HepG2 (cell line): ENCODE results near the gene NEDD4L. TPM values are rescaled to one million over a fixed set of nuclear protein-coding genes. Genes with fewer than 3 reads are reported as not detected.

Source experiments
- ATAC-seq: fragments of 200-7000 bp; cut with Tn5 transposase; 3 replicates; pipeline ENCODE4 v1.9.1; 2020; ENCODE audit warnings: mild to moderate bottlenecking, moderate library complexity
- BruUV-seq: library from RNA; stranded (reverse); fragments of 400-500 nt; replicated peaks from 2 replicates; lab custom pipeline; 2021; lab: Mats Ljungman, UMichigan
- CTCF ChIA-PET: fragments of 300-600 bp; formaldehyde crosslinking; extraction: SDS; loops from one replicate; lab custom pipeline; 2021; ENCODE audit warnings: low total read pairs, inconsistent platforms, low intra/inter-chr PET ratio; lab: Yijun Ruan, JAX
- POLR2A ChIA-PET: fragments of 350-600 bp; sonication (Branson Sonifier 250); formaldehyde crosslinking; loops from one replicate; lab custom pipeline; 2020; ENCODE audit warnings: antibody characterized with exemption, inconsistent platforms; lab: Yijun Ruan, JAX
- DNase-seq: peaks from one replicate; pipeline ENCODE4 v3.0.0-alpha.2; 2015; ENCODE audit warnings: low spot score
- FAIRE-seq: peaks from 3 replicates; lab custom pipeline; 2011; peaks lifted over from hg19 to GRCh38; lab: Jason Lieb, UNC
- H2AFZ ChIP-seq: one replicate; pipeline ENCODE4 v1.6.1; 2011; ENCODE audit warnings: low read length, inconsistent platforms
- H3K27ac ChIP-seq: fragments of 300-600 bp; 3 replicates; pipeline ENCODE4 v1.8.0; 2011; ENCODE audit warnings: mixed run types, mild to moderate bottlenecking, mixed read lengths, low read length, inconsistent platforms; ENCODE audit not compliant: insufficient read depth; ENCODE audit errors: extremely low read length
- H3K27me3 ChIP-seq, 2 experiments: fragments of 200-600 bp in 1 of 2; 2 replicates in 1 of 2; 3 replicates in 1 of 2; pipeline versions ENCODE4 v1.6.0 to v1.8.0; 2011; ENCODE audit warnings: low read length in 2 of 2, mild to moderate bottlenecking in 2 of 2, moderate library complexity in 2 of 2, inconsistent platforms in 1 of 2; ENCODE audit not compliant: insufficient read depth in 2 of 2, control insufficient read depth in 1 of 2
- H3K36me3 ChIP-seq, 2 experiments: fragments of 200-600 bp in 1 of 2; replicated peaks in 1 of 2; 2 replicates in 1 of 2; 3 replicates in 1 of 2; pipeline versions ENCODE4 v1.5.1 to v1.8.0; 2011; ENCODE audit warnings: low read length in 2 of 2, inconsistent platforms in 1 of 2; ENCODE audit not compliant: insufficient read depth in 2 of 2, control insufficient read depth in 1 of 2
- H3K4me1 ChIP-seq: 2 replicates; pipeline ENCODE4 v1.5.1; 2012; ENCODE audit warnings: low read length, inconsistent platforms; ENCODE audit not compliant: insufficient read depth
- H3K4me2 ChIP-seq: 2 replicates; pipeline ENCODE4 v1.6.0; 2011; ENCODE audit warnings: low read depth, low read length, inconsistent platforms
- H3K4me3 ChIP-seq, 3 experiments: fragments of 200-600 bp in 1 of 3; sonication (generic), shearing (Covaris generic) in 1 of 3; replicated peaks in 1 of 3; 2 replicates each; pipeline ENCODE4 v1.5.1; 2011 to 2016; ENCODE audit warnings: low read length in 3 of 3, inconsistent platforms in 2 of 3, low read depth in 2 of 3, mild to moderate bottlenecking in 2 of 3, control low read depth in 1 of 3, mixed read lengths in 1 of 3; ENCODE audit not compliant: insufficient read depth in 1 of 3
- H3K79me2 ChIP-seq: one replicate; pipeline ENCODE4 v1.6.1; 2011; ENCODE audit warnings: low read length, inconsistent platforms; ENCODE audit not compliant: insufficient read depth
- H3K9ac ChIP-seq: 2 replicates; pipeline ENCODE4 v1.6.0; 2011; ENCODE audit warnings: mild to moderate bottlenecking, low read depth, low read length, inconsistent platforms; ENCODE audit not compliant: insufficient read depth
- H3K9me3 ChIP-seq: 2 replicates; pipeline ENCODE4 v1.5.1; 2012; ENCODE audit warnings: mild to moderate bottlenecking, low read length
- H4K20me1 ChIP-seq: 2 replicates; pipeline ENCODE4 v1.6.0; 2011; ENCODE audit warnings: inconsistent platforms, mild to moderate bottlenecking, low read length, moderate library complexity; ENCODE audit not compliant: insufficient read depth
- ATAD3A ChIP-seq: sonication (generic); formaldehyde crosslinking; IDR thresholded peaks from 2 replicates; pipeline ENCODE4 v1.4.0; 2020; ENCODE audit warnings: missing genetic modification reagents
- EED ChIP-seq: sonication (generic); formaldehyde crosslinking; IDR thresholded peaks from 2 replicates; pipeline ENCODE4 v1.5.0; 2020; ENCODE audit warnings: mild to moderate bottlenecking, missing genetic modification reagents
- FLYWCH1 ChIP-seq: sonication (generic); formaldehyde crosslinking; IDR thresholded peaks from 2 replicates; pipeline ENCODE4 v1.8.1; 2023; ENCODE audit warnings: mild to moderate bottlenecking, missing genetic modification reagents
- FOXK1 ChIP-seq: sonication (generic); formaldehyde crosslinking; IDR thresholded peaks from 2 replicates; pipeline ENCODE4 v1.4.0; 2020; ENCODE audit warnings: low read depth, missing genetic modification reagents, borderline replicate concordance
- RERE ChIP-seq: IDR thresholded peaks from 2 replicates; pipeline ENCODE4 v1.6.1; 2016; ENCODE audit warnings: low read depth, missing genetic modification reagents, missing compliant biosample characterization
- RNF2 ChIP-seq: fragments of 450-650 bp; conservative IDR thresholded peaks from 2 replicates; pipeline ENCODE4 v1.6.1; 2016; ENCODE audit warnings: low read depth
- ZFYVE20 ChIP-seq: sonication (generic); formaldehyde crosslinking; IDR thresholded peaks from 2 replicates; pipeline ENCODE4 v1.8.0; 2023; ENCODE audit warnings: low read depth, mild to moderate bottlenecking, moderate library complexity, missing genetic modification reagents, borderline replicate concordance
- ZKSCAN5 ChIP-seq: sonication (generic); formaldehyde crosslinking; IDR thresholded peaks from 2 replicates; pipeline ENCODE4 v1.5.1; 2020; ENCODE audit warnings: mild to moderate bottlenecking, missing genetic modification reagents
- ZMAT5 ChIP-seq: sonication (generic); formaldehyde crosslinking; IDR thresholded peaks from 2 replicates; pipeline ENCODE4 v1.5.0; 2020; ENCODE audit warnings: mild to moderate bottlenecking, low read depth, missing genetic modification reagents, borderline replicate concordance
- ZNF367 ChIP-seq: sonication (generic); formaldehyde crosslinking; IDR thresholded peaks from 2 replicates; pipeline ENCODE4 v1.4.0; 2020; ENCODE audit warnings: missing genetic modification reagents, borderline replicate concordance
- ZNF431 ChIP-seq: sonication (generic); formaldehyde crosslinking; IDR thresholded peaks from 2 replicates; pipeline ENCODE4 v1.9.0; 2022; ENCODE audit warnings: missing genetic modification reagents, low read depth, mild to moderate bottlenecking, borderline replicate concordance
- ZNF619 ChIP-seq: sonication (generic); formaldehyde crosslinking; IDR thresholded peaks from 2 replicates; pipeline ENCODE4 v1.4.0; 2020; ENCODE audit warnings: mild to moderate bottlenecking, missing genetic modification reagents
- ZNF841 ChIP-seq: sonication (generic); formaldehyde crosslinking; IDR thresholded peaks from 2 replicates; pipeline ENCODE4 v1.8.1; 2023; ENCODE audit warnings: missing genetic modification reagents, borderline replicate concordance
- WGBS: methylation state at CpG from one replicate; pipeline ENCODE4 v1.1.6; 2017; ENCODE audit warnings: low lambda C conversion rate; 5-methylcytosine and 5-hydroxymethylcytosine counted together
- in situ Hi-C: cut with HindIII; loops from 2 replicates; pipeline ENCODE4 v1.10.0; 2017; ENCODE audit warnings: low pct_unique_long_range_greater_than_20kb; ENCODE audit not compliant: extremely low pct_ligation_motif_present
- intact Hi-C: fragments of 100-400 bp; cut with micrococcal nuclease; formaldehyde crosslinking; loops from one replicate; pipeline ENCODE4 v1.10.0; 2022; ENCODE audit not compliant: unreplicated experiment
- polyA plus RNA-seq, 8 experiments: library from polyadenylated mRNA; depleted of rRNA in 3 of 8; stranded (reverse) in 7 of 8; unstranded in 1 of 8; fragments of >200 nt; fragmentation: Illumina TruSeq in 4 of 8; extraction: Trizol in 4 of 8; gene quantifications; 2 replicates each; pipeline versions ENCODE4 v1.2.1 to v1.2.3, GENCODE V29; 2011 to 2016; ENCODE audit warnings: low read depth in 4 of 8, missing spikeins in 1 of 8, mixed read lengths in 1 of 8; ENCODE audit not compliant: insufficient read depth in 1 of 8
- total RNA-seq, 5 experiments: library from RNA; depleted of rRNA; stranded (reverse); fragments of >200 nt; fragmentation: Illumina TruSeq; extraction: Trizol; gene quantifications; 2 replicates each; pipeline ENCODE4 v1.2.3, GENCODE V29; 2016; ENCODE audit warnings: low read depth in 1 of 5

Gene NEDD4L
- total and polyA plus RNA-seq, 2 of the 13 experiments (the other 11 are each of a cell fraction or from before 2014, with no cell fraction given) = 168 to 390 TPM

DNA sequence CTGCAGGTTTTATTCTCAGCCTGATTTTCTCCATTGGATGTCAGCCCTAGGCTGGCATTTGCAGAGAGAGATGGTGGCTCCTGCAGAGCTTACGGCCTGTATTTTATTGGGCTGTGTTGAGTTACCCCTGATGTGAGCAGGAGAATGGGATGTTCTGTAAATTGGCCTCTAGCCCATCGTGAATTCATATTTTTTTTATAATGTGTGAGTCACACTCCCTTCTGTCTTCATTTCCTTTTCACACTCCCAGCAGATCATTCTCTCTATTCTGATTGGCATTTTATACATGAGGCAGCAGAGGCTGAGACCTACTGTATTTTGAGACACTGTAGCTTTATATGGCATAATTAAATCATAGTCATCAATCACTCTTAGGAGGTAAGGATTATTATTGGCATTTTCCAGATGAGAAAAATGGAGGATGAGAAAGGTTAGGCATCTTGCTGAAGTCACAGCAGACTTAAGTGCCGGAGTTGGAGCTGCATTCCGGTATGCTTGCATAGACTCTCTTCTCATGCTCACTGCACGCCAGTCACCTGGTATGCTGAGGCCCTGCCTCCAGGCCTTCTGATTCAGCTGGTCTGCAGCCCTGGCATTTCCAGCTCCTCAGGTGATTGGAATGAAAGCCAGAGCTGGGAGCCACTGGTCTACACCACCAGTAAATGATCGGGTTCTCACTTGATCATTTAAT is 142.4 kb downstream of the NEDD4L start (continued):
- no peak for TF ChIP-seq ZFYVE20
- TF ChIP-seq ZNF619 (CRISPR knock-in tag) = no peak
- TF ChIP-seq ZNF367 (CRISPR knock-in tag) = no peak
- no peak for TF ChIP-seq FOXK1 (CRISPR knock-in tag)
- no peak for TF ChIP-seq RERE
- TF ChIP-seq ZNF841 (CRISPR knock-in tag) = no peak
- TF ChIP-seq RNF2 = no peak

DNA sequence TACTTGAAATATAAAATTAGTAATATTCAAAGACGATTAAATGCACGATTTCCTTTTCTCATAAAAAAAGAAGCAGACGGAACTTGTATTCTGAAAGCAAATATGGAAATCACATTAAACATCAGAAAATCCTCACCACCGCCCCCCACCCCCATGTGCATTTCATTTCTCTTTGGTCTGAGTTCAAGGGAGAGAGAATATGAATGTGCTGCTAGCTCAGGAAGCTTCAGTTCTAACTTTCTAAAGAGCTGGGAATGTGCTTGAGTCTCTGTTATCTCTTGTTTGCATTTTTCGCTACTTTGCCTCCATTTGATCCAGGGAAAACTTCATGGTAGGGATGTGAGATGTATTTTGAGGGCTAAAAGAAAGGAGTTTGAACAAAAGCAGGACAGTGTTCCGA is 143.6 kb downstream of the NEDD4L start:
- Histone ChIP-seq H3K27me3 (no peaks in the 10 kb centered on the region), H2AFZ (no peak overlapping the region), H3K79me2 (peaks cover 5% of the 10 kb centered on the region), H3K27ac (no peak overlapping the region), H3K36me3 (no peaks in the 10 kb centered on the region; a peak in 1 of 5 replicates), H3K4me3 (no peak overlapping the region), H3K4me1 (peaks cover 32% of the 10 kb centered on the region), H4K20me1 (no peaks in the 10 kb centered on the region), H3K9me3 (no peaks in the 10 kb centered on the region), H3K4me2 (no peak overlapping the region), H3K9ac (no peak overlapping the region)
- intact Hi-C loops (no loop called here), in situ Hi-C loops (no loop called here)
- ATAC-seq (no peak), FAIRE-seq (no peak), DNase-seq (no peak)
- POLR2A ChIA-PET = no interaction called here
- no TSS peak for BruUV-seq
- CTCF ChIA-PET = no interaction called here
- WGBS = 98% methylated on average over 6 of the region's 6 CpGs
- no peak for TF ChIP-seq ZNF431 (CRISPR knock-in tag)
- TF ChIP-seq EED (CRISPR knock-in tag) = no peak
- no peak for TF ChIP-seq ZKSCAN5 (CRISPR knock-in tag)
- no peak for TF ChIP-seq ATAD3A (CRISPR knock-in tag)
- no peak for TF ChIP-seq ZMAT5 (CRISPR knock-in tag)
- no peak for TF ChIP-seq FLYWCH1
